ENCODE measurements around the gene PTN.
"Not testable (repeated sequence)": the region's sequence is repeated elsewhere in the genome, so short reads cannot be mapped to it uniquely, and the experiment has no call there.

Gene PTN

DNA sequence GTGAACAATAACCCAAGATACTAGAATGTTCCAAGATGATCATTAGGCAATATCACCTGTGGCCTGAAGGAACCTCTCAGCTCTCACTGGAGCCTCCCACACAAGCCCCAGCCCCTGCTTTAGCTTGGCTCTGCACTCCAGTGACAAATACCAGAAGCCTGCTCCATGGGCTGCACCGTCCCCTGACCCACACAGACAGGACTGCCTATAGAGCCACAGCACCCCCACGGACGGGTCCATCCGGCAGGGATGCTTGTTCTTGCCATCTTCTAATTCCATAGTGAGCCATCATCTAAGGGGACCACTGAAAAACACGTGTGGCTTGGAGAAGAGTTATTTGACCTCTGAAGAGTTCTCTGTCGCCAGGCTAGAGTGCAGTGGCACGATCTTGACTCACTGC lies 100.9 kb downstream of the PTN start:
- no peak overlapping the region for H3K9ac ChIP-seq (ENCODE audit: low read length)
- no peak overlapping the region for H3K4me3 ChIP-seq (ENCODE audit: low read length)
- no peaks in the 10 kb centered on the region for H3K4me1 ChIP-seq (ENCODE audit: control insufficient read depth, insufficient read depth, low read length)
- no peaks in the 10 kb centered on the region for H3K36me3 ChIP-seq (ENCODE audit: control insufficient read depth, insufficient read depth, low read length)
- no peaks in the 10 kb centered on the region for H3K27me3 ChIP-seq (ENCODE audit: control insufficient read depth, insufficient read depth, low read length)
- no peak overlapping the region for H3K27ac ChIP-seq (ENCODE audit: low read depth, low read length)

DNA sequence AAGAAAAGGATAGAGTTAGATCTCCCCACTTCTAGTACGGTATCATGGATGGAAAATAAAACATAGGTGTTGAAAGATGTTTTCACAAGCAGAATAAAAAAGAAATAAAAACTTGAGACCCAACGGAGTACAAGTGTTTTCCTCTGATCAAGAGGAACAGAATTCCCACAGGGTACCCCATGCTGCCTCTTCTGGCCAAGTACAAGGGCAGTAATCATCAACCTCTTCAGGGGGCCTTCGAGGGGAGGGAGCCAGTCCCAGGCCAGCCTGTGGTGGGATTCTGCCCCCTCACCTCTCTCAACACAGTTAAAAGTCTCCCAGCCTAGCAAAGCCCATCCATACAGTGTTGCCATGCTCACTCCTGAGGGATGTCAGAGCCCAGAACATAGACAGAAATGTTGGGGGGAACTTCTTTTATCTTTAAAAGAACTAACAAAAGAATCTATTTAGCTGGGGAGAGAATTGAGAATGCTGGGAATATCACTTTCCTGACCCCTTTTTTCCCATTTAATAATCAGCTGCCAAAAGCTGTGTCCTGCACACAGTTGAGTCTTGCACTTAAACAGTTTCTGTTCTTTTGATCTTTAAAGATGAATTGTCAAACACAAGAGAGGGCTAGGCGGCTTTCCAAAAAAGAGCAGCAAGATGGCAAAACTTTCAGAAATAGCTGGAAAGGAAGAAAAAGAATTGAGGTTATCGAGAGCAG lies 101.7 kb downstream of the PTN start:
- Histone ChIP-seq H3K4me3 (ENCODE audit: low read length) (no peak overlapping the region), H3K27ac (ENCODE audit: low read depth, low read length) (no peak overlapping the region), H3K36me3 (ENCODE audit: control insufficient read depth, insufficient read depth, low read length) (no peaks in the 10 kb centered on the region), H3K27me3 (ENCODE audit: control insufficient read depth, insufficient read depth, low read length) (no peaks in the 10 kb centered on the region), H3K4me1 (ENCODE audit: control insufficient read depth, insufficient read depth, low read length) (no peaks in the 10 kb centered on the region), H3K9ac (ENCODE audit: low read length) (no peak overlapping the region)

DNA sequence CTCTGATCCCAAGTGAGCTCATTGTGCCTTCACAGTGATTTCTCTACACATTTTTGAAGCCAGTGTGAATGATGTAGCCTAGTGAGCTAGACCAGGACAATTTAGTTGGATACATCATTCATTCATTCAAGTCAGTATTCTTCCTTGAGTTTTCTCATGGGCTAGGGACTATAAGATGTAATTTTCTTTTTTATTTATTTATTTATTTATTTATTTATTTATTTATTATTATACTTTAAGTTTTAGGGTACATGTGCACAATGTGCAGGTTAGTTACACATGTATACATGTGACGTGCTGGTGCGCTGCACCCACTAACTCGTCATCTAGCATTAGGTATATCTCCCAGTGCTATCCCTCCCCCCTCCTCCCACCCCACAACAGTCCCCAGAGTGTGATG lies 104.3 kb downstream of the PTN start:
- H3K27ac ChIP-seq (ENCODE audit: low read depth, low read length): not testable (repeated sequence)

DNA sequence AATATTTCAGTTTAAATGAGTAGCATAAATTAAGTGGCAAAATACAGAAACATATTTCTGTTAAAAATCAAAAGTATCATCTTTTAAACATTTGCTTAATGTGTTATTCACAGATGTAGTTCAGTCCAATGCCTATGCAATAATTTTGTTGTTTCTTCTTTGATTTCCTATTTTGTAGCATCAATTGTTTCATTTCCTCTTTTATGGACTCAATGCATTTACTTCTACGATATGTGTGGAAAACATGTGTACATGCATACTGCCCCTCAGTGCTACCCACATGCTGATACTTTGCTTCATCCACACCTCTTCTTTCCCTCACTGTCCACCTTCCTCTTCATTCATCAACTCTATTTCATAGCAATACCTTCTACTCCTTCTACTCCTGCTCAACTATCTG lies 108.1 kb downstream of the PTN start:
- Histone ChIP-seq H3K27me3 (ENCODE audit: control insufficient read depth, insufficient read depth, low read length) (no peaks in the 10 kb centered on the region), H3K36me3 (ENCODE audit: control insufficient read depth, insufficient read depth, low read length) (no peaks in the 10 kb centered on the region), H3K4me3 (ENCODE audit: low read length) (no peak overlapping the region), H3K9ac (ENCODE audit: low read length) (no peak overlapping the region), H3K4me1 (ENCODE audit: control insufficient read depth, insufficient read depth, low read length) (no peaks in the 10 kb centered on the region), H3K27ac (ENCODE audit: low read depth, low read length) (no peak overlapping the region)

More for the DNA sequence above, 104.3 kb downstream of the PTN start:
- H3K9ac ChIP-seq (ENCODE audit: low read length); H3K4me1 ChIP-seq (ENCODE audit: control insufficient read depth, insufficient read depth, low read length); H3K36me3 ChIP-seq (ENCODE audit: control insufficient read depth, insufficient read depth, low read length); H3K27me3 ChIP-seq (ENCODE audit: control insufficient read depth, insufficient read depth, low read length); H3K4me3 ChIP-seq (ENCODE audit: low read length): not testable (repeated sequence)

DNA sequence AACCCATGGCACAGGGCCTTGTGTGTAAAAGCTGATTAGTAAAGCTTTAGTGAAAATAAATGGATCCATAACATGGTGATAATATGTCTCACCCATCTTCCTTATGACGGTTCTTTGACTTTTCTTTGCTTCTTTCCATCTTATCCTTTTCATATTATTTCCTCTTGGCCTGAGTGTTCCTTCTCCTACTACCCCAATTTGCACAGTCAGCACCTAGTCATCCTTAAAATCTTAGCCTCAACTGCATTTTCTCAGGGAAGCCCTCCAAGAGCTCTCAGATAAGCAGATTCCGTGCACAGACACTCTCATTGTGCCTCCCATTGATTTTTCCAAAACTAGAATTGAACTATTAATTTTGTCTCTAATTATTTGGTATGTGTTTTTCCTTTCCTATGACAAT lies 112.4 kb downstream of the PTN start:
- Histone ChIP-seq H3K27me3 (ENCODE audit: control insufficient read depth, insufficient read depth, low read length) (no peaks in the 10 kb centered on the region), H3K27ac (ENCODE audit: low read depth, low read length) (no peak overlapping the region), H3K4me1 (ENCODE audit: control insufficient read depth, insufficient read depth, low read length) (no peaks in the 10 kb centered on the region), H3K4me3 (ENCODE audit: low read length) (no peak overlapping the region), H3K36me3 (ENCODE audit: control insufficient read depth, insufficient read depth, low read length) (no peaks in the 10 kb centered on the region), H3K9ac (ENCODE audit: low read length) (no peak overlapping the region)

DNA sequence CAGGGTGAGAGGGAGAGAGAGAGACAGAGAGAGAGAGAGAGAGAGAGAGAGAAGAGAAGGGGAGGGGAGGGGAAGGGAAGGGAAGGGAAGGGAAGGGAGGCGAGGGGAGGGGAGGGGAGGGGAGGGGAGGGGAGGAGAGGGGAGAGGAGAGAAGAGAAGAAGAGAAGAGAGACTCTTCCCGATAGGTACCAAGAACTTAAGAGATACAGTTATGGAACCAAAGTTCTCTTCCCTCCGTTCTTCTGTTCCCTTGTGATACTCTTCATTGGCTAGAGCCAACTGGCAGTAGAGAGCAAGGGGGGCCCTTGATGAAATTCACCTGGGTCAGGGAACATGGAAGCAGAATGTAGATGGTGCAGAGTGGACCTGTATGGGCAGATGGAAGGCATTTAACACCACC lies 122.1 kb downstream of the PTN start:
- Histone ChIP-seq H3K4me3 (ENCODE audit: low read length) (no peak overlapping the region), H3K4me1 (ENCODE audit: control insufficient read depth, insufficient read depth, low read length) (no peaks in the 10 kb centered on the region), H3K27ac (ENCODE audit: low read depth, low read length) (no peak overlapping the region), H3K36me3 (ENCODE audit: control insufficient read depth, insufficient read depth, low read length) (no peaks in the 10 kb centered on the region), H3K9ac (ENCODE audit: low read length) (no peak overlapping the region), H3K27me3 (ENCODE audit: control insufficient read depth, insufficient read depth, low read length) (no peaks in the 10 kb centered on the region)

DNA sequence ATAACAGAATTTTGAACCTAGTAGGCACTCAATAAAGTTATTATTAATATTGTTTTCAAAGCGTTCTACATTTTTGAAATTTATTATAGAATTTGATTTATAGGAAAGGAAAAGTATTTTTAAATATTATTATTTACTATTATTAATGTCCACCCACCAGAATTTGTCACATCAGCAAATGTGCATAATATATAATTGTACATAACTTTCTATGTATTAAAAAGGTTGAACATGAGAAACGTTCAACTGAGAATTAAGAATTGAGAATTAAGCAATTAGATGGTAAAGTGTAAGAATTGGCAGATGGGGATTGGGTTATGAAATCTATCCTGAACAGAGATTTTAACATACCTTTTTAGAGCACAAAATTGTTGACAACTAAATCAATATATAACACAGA lies 129.8 kb downstream of the PTN start:
- Histone ChIP-seq H3K4me1 (ENCODE audit: control insufficient read depth, insufficient read depth, low read length) (no peaks in the 10 kb centered on the region), H3K27ac (ENCODE audit: low read depth, low read length) (no peak overlapping the region), H3K36me3 (ENCODE audit: control insufficient read depth, insufficient read depth, low read length) (no peaks in the 10 kb centered on the region), H3K4me3 (ENCODE audit: low read length) (no peak overlapping the region), H3K27me3 (ENCODE audit: control insufficient read depth, insufficient read depth, low read length) (no peaks in the 10 kb centered on the region), H3K9ac (ENCODE audit: low read length) (no peak overlapping the region)

DNA sequence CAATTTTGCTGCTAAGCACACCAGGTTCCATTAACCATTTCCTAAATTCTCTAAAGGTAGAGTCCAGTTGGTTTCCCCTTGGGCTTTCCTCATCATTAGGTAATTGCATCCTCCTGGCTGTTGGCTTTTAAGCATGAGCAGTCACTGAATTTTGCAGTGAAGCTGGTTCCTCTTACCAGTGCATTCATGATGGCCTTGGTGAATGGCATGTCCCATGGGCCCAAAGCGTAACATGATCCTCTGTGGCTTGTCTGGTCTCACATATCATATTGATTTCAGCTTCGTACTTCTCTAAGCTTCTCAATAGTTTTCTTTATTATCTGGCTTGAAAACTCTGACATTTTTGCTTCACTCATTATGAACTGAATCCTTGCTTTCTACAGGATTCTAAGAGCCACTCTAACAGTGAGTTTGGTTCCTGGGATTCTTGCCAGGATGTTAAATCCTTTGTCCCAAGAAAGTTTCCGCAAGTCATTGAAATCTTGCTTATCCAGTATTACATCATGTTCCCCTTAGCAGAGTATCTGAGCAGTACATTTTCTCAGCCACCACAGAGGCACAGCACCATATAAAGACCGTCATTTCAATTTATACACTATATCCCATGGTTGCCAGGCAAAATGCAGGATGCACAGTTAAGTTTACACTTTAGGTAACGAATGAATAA lies 134.2 kb downstream of the PTN start:
- Histone ChIP-seq H3K27ac (ENCODE audit: low read depth, low read length) (no peak overlapping the region), H3K4me1 (ENCODE audit: control insufficient read depth, insufficient read depth, low read length) (no peaks in the 10 kb centered on the region), H3K27me3 (ENCODE audit: control insufficient read depth, insufficient read depth, low read length) (no peaks in the 10 kb centered on the region), H3K9ac (ENCODE audit: low read length) (no peak overlapping the region), H3K36me3 (ENCODE audit: control insufficient read depth, insufficient read depth, low read length) (no peaks in the 10 kb centered on the region), H3K4me3 (ENCODE audit: low read length) (no peak overlapping the region)

DNA sequence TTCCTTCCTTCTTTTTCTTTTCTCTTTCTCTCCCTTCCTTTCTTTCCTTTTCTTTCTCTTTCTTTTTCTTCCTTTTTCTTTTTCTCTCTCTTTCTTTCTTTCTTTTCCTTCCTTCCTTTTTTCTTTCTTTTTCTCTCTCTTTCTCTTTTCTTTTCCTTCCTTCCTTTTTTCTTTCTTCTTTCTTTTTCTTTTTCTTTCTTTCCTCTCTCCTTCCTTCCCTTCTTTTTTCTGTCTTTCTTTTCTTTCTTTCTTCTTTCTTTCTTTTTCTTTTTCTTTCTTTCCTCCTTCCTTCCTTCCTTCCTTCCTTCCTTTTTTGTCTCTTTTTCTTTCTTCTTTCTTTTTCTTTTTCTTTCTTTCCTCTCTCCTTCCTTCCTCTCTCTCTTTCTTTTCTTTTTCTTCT lies 136.8 kb downstream of the PTN start:
- H3K36me3 ChIP-seq (ENCODE audit: control insufficient read depth, insufficient read depth, low read length): no peaks in the 10 kb centered on the region
- no peak overlapping the region for H3K4me3 ChIP-seq (ENCODE audit: low read length)
- no peak overlapping the region for H3K9ac ChIP-seq (ENCODE audit: low read length)
- no peaks in the 10 kb centered on the region for H3K27me3 ChIP-seq (ENCODE audit: control insufficient read depth, insufficient read depth, low read length)
- H3K27ac ChIP-seq (ENCODE audit: low read depth, low read length): no peak overlapping the region
- H3K4me1 ChIP-seq (ENCODE audit: control insufficient read depth, insufficient read depth, low read length): no peaks in the 10 kb centered on the region

DNA sequence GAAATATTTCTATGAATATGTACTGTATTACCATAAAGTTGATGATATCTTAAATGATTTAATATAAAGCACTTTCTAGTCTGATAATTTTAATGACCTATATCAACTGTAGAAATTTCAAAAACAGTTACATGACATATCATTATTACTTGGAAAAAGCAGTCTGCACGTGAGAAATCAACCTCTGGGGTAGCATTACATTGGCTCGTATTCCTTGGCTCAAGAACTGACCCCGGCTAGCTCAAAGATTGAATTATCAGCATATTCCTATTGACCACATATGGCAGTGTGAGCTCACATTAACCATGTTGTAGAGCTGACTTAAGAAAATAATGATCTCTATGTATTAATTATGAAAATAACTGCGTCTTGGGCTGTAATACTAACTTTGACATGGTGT lies 139.3 kb downstream of the PTN start:
- Histone ChIP-seq H3K27me3 (ENCODE audit: control insufficient read depth, insufficient read depth, low read length) (no peaks in the 10 kb centered on the region), H3K27ac (ENCODE audit: low read depth, low read length) (no peak overlapping the region), H3K9ac (ENCODE audit: low read length) (no peak overlapping the region), H3K36me3 (ENCODE audit: control insufficient read depth, insufficient read depth, low read length) (no peaks in the 10 kb centered on the region), H3K4me1 (ENCODE audit: control insufficient read depth, insufficient read depth, low read length) (no peaks in the 10 kb centered on the region), H3K4me3 (ENCODE audit: low read length) (no peak overlapping the region)

DNA sequence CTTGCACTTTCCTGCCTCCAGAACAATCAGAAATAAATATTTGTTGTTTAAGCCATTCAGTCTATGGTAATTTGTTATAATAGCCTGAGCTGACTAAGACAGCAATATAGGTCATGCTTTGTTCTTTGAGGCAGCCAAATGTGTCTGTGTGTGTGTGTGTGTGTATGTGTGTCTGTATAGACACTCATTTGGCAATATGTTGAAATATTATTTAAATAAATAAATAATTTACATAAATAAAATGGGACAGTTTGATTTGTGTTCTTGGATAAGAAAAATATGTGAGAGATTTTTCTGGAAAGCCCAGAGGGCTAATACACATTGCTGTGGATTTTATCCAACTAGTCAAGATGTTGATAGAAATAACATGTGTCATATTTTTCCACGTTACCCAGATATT lies 140.2 kb downstream of the PTN start:
- Histone ChIP-seq H3K9ac (ENCODE audit: low read length) (no peak overlapping the region), H3K4me3 (ENCODE audit: low read length) (no peak overlapping the region), H3K4me1 (ENCODE audit: control insufficient read depth, insufficient read depth, low read length) (no peaks in the 10 kb centered on the region), H3K27me3 (ENCODE audit: control insufficient read depth, insufficient read depth, low read length) (no peaks in the 10 kb centered on the region), H3K36me3 (ENCODE audit: control insufficient read depth, insufficient read depth, low read length) (no peaks in the 10 kb centered on the region), H3K27ac (ENCODE audit: low read depth, low read length) (no peak overlapping the region)

DNA sequence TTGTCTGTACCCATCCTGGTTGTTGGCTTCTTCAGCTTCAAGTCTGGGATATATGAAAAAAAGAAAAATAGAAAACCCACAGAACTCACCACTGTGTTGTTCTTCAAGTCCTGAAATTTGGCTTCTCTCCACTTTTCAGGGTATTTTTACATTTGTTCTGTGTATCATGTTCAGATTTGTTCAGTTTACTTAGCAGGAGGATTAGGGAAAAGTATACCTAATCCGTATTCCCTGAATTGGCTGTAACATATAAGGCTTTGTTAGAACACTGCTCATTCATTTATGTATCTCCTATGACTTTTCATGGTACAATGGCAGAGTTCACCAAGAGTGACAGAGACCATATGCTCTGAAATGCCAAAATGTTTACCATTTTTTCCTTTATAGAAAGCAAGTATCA lies 146.9 kb downstream of the PTN start:
- no peak overlapping the region for H3K9ac ChIP-seq (ENCODE audit: low read length)
- no peaks in the 10 kb centered on the region for H3K27me3 ChIP-seq (ENCODE audit: control insufficient read depth, insufficient read depth, low read length)
- no peaks in the 10 kb centered on the region for H3K36me3 ChIP-seq (ENCODE audit: control insufficient read depth, insufficient read depth, low read length)
- H3K27ac ChIP-seq (ENCODE audit: low read depth, low read length): no peak overlapping the region
- no peak overlapping the region for H3K4me3 ChIP-seq (ENCODE audit: low read length)
- H3K4me1 ChIP-seq (ENCODE audit: control insufficient read depth, insufficient read depth, low read length): no peaks in the 10 kb centered on the region

DNA sequence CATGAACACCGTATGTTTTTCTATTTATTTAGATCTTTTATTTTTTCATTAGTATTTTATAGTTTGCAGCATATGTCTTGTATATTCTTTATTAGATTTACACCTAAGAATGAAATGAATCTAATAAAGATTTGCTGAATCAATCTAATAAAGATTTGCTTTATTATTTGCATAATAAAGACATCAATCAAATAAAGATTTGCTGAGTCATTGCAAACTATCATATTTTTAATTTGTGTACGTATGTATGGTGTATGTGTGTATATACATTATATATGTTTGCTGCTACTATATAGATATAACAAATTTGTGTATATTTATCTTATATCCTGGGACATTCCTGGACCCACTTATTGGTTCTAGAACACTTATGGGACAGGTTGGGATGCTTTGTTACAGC lies 147.5 kb downstream of the PTN start:
- H3K4me3 ChIP-seq (ENCODE audit: low read length): no peak overlapping the region
- H3K27me3 ChIP-seq (ENCODE audit: control insufficient read depth, insufficient read depth, low read length): no peaks in the 10 kb centered on the region
- no peaks in the 10 kb centered on the region for H3K4me1 ChIP-seq (ENCODE audit: control insufficient read depth, insufficient read depth, low read length)
- no peak overlapping the region for H3K9ac ChIP-seq (ENCODE audit: low read length)
- no peak overlapping the region for H3K27ac ChIP-seq (ENCODE audit: low read depth, low read length)
- H3K36me3 ChIP-seq (ENCODE audit: control insufficient read depth, insufficient read depth, low read length): no peaks in the 10 kb centered on the region

Measured in rectal smooth muscle tissue (tissue), 1 donor.